ENCODE data around the gene SHISA9.
"Not testable (repeated sequence)": the region's sequence is repeated elsewhere in the genome, so short reads cannot be mapped to it uniquely, and the experiment has no call there.

The SHISA9 gene

DNA sequence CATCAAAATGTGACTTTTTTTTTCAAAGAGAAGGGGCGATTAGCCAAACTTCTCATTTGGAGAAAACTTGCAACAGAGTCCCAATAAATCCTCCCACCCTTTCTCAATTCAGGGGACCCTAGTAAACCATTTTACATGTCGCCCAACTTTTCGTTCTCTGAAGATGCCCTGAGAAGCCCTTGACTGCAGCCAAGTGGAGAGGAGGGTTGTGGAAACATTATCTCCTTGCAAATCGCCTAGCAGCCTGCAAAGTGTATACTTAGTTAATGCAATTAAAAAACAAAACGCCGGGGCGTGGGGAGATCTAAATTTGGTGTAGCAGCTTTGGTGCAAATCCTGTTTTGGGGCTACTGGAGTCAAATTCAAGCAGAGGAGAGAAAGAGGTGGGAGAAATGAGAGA, 1.2 kb upstream of the SHISA9 start:
- no peak for DNase-seq (ENCODE audit: low spot score)

- DNase-seq (ENCODE audit: low spot score): no peak
Observed at GRCh38 chr16:12900599-12901203, 697 bp upstream of the SHISA9 start.

DNA sequence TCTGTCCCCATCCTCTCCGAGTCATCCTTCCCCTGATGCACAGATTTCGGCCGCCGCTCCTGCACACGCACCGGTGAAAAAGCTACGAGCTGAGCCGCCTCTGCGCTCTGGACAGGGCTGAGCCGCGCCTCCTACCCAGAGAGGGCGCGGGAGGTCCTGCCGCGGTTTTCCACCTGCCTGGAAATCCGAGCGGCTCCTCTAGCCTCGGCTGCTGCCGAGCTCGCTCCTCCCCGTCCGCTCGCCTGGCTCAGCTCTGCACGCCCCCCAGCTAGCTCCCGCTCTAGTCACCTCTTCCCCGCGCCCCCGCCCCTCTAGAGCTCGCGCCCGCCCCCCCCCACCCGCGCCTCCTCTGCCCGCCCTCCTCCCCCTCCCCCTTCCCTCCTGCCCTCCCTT, 198 bp upstream of the SHISA9 start:
- peak; percentile 71 for DNase-seq (ENCODE audit: low spot score)

- DNase-seq (ENCODE audit: low spot score): peak; percentile 31
Observed at GRCh38 chr16:12902511-12903372, 1.3 kb downstream of the SHISA9 start.

- DNase-seq (ENCODE audit: low spot score): peak; percentile 25
Observed at GRCh38 chr16:12903407-12904328, 2.3 kb downstream of the SHISA9 start.

DNA sequence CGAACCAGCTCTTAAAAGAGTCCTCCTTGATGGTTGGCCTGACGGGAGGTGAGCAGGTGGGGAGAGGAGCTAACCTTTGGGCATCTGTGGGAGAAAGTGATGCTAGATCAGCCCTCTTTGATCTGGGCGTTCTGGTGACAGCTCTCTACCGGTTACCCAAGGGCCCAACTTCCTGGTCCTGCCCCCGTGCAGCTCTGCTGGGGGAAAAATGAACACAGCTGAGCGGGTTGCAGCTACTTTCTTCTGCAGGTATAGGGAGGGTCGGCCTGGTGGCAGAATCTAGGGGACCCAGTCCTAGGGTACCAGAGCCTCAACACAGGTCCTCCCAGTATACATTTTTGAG, 2.9 kb downstream of the SHISA9 start:
- no peak for DNase-seq (ENCODE audit: low spot score)

DNA sequence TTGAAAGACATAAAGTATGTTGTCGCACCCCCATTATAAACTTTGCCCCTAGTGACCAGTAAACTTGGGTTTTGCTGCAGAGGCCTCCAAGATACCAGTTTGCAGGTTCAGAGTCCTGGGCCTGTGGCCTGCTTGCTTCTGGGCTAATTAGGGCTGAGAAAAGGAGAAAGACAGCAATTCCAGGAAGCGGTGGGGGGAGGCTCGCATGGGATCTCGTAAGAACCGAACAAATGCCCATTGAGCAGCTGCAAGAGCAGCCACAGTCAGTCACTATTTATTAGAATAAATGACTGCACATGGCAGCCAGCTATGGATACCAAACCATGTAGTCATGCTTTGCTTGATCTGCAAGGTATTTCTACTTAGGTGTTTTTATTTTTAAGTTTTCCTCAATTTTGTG, 4.9 kb downstream of the SHISA9 start:
- DNase-seq (ENCODE audit: low spot score): no peak

GRCh38 chr16:12906765-12907516, 5.5 kb downstream of the SHISA9 start:
- DNase-seq (ENCODE audit: low spot score): no peak

DNA sequence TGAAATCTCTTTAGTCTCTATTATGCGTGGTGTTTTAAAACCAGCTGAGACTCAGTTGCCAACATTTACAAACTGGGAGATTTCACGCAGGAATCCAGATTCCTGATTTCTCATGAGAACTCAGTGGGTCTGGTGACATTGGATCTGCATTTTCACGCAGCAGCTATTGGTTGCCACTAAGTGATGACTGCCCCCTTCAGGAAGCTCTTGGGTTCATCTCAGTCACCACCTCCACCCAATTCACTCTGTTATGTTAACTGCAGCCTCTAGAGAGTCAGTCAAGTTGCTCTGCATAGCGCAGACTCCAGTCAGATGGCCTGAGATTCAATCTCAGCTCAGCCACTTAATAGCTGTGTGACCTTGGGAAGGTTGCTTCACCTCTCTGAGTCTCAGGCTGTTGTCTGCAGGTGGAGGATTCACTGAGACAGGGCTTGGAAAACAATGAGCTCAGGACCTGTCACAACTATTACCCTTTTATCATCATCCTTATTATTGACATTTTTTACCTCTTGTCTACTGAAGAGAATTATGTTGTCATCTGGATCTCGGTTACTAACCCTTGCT, 6.4 kb downstream of the SHISA9 start:
- peak; percentile 43 for DNase-seq (ENCODE audit: low spot score)

DNA sequence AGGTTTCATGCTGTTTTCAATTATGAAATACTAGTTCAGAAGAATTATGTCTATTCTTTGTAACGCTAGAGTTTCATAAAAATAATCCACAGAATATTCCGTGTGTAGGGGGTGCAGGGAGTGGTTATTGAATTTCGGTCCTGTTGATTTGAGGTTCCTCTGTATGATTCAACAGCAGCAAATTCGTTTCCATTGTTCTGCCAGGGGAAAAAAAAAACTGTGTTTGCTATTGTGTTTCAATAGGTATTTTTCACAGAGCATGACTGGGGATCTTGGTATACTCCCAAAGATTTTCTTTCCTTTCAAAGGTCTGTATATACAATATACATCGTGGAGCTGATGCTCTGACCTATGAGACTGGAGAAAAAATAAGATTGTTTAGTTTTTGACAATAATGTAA, 15.8 kb downstream of the SHISA9 start:
- DNase-seq (ENCODE audit: low spot score): no peak

DNA sequence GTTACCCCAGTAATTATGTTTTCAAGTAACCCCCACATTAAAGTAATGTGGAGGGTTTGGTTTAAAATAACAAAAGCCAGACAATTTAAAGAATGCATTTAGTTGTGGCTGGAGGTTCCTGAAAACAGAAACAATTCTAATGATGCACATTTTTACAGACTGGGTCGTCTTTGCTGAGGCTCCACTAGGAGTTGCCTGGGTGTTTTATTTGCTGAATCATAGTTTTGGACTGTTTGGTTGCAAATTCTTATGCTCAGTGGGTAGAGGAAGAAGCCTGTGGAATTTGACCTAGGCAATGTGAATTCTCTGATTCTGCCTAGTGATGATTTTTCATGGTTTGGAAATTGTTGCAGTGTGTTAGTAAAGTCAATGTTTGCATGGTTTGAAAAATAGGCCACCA, 16.3 kb downstream of the SHISA9 start:
- DNase-seq (ENCODE audit: low spot score): no peak

- DNase-seq (ENCODE audit: low spot score): no peak
Observed at GRCh38 chr16:12920739-12921138, 19.3 kb downstream of the SHISA9 start.

GRCh38 chr16:12923640-12924039, 22.2 kb downstream of the SHISA9 start:
- DNase-seq (ENCODE audit: low spot score): not testable (repeated sequence)

GRCh38 chr16:12925026-12925800, 23.8 kb downstream of the SHISA9 start:
- DNase-seq (ENCODE audit: low spot score): no peak

DNA sequence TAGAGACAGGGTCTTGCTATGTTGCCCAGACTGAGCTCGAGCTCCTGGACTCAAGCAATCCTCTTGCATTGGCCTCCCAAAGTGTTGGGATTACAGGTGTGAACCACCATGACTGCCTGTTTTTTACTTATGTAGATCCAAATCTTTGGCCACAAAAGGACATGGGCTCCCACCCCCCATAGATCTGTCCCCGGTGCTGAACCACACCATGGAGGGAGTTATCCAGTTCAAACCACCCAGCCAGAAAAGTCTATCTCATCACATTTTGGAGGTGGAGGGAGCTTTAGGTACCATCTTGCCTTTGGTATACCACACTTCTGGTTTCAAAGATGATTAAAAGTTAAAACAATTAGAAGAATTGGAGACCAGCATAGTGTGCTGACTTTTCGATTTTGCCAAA, 26.2 kb downstream of the SHISA9 start:
- peak; percentile 40 for DNase-seq (ENCODE audit: low spot score)

GRCh38 chr16:12930881-12931280, 29.5 kb downstream of the SHISA9 start:
- no peak for DNase-seq (ENCODE audit: low spot score)

DNA sequence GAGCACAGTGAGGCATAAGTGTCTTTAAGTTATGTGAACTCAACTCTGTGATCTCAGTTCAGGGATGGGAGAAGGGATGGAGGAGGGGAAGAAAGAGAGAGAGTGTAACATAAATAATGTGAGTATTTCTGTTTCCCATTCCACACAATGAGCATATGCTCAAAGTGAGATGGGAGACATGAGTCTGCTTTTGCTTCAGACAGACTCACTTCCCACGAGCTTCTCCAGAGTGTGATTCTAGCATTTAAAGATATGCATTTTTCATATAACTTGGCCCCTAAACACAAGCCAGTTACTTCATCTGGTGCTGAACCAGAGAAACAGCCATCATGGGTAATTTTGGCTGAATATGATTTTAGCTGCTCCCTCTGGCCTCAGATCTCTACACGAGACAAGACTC, 35.0 kb downstream of the SHISA9 start:
- DNase-seq (ENCODE audit: low spot score): no peak

GRCh38 chr16:12941896-12942295, 40.5 kb downstream of the SHISA9 start:
- no peak for DNase-seq (ENCODE audit: low spot score)

DNA sequence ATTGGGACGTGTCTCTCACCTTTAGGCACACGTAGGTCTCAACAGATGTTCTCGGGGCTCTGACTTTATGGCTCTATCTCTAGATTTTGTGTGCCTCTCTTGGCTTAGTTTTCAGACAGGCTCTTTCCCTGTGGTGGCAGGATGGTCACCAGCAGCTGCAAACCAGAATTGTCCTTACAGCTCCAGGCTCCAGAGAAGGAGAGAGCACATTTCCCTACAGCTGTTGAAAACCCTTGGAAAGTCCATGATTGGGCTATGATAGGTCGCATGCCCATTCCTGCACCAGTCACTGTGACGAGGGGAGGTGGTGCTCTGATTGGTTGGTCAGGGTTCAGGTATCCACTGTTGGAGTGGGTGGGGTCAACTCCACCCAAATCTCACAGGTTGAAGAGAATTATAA, 41.5 kb downstream of the SHISA9 start:
- DNase-seq (ENCODE audit: low spot score): no peak

DNA sequence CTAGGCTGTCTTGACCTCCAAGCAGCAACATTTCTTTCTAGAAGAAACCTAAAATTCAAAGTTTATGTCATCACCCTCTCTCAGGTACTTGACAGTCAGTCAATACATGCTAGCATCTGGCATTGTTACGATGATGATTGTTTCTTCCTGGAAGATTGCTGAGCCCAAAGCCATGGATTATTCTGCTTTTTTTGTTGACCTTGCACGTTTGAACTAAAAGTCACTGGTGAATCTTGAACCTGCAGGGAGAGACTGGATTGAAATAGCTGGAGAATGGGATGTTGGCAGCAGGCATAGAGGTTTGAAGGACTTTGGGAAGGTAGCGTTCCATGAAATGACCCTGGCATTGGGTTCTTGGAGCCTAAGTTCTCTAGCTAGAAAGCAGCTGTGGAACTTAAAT, 42.9 kb downstream of the SHISA9 start:
- no peak for DNase-seq (ENCODE audit: low spot score)

DNA sequence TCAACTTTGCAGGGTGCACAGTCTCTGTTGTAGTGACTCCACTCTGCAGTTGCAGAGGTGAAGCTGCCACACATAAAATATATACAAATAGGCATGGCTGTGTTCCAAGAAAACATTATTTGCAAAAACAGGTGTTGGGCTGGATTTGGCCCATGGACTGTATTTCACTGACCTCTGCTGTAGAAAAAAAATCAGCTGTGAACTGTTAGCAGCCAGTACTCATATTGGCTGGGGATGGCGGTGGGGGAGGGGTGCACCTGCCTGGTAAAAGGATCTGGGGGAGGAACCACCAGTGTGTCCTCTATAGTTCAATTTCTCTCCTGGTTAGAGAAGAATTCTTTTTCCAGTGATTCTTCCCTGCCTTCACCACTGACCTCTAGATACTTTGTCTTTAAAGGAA, 50.0 kb downstream of the SHISA9 start:
- no peak for DNase-seq (ENCODE audit: low spot score)

Data from iPS-NIHi11 (cell line).